Stimulated activated CD8-positive, alpha-beta memory T cell treated with anti-CD3 and anti-CD28 coated beads, Interleukin-12 subunit alpha, Interleukin-12 subunit beta, amount 100 ng/mL, for 4 hours (primary cell): ENCODE results near the gene DIPK1B.

Experiments used
- DNase-seq: peaks from one replicate; pipeline ENCODE4 v3.0.0-alpha.2; 2020; ENCODE audit warnings: low read depth

DIPK1B gene

DNA sequence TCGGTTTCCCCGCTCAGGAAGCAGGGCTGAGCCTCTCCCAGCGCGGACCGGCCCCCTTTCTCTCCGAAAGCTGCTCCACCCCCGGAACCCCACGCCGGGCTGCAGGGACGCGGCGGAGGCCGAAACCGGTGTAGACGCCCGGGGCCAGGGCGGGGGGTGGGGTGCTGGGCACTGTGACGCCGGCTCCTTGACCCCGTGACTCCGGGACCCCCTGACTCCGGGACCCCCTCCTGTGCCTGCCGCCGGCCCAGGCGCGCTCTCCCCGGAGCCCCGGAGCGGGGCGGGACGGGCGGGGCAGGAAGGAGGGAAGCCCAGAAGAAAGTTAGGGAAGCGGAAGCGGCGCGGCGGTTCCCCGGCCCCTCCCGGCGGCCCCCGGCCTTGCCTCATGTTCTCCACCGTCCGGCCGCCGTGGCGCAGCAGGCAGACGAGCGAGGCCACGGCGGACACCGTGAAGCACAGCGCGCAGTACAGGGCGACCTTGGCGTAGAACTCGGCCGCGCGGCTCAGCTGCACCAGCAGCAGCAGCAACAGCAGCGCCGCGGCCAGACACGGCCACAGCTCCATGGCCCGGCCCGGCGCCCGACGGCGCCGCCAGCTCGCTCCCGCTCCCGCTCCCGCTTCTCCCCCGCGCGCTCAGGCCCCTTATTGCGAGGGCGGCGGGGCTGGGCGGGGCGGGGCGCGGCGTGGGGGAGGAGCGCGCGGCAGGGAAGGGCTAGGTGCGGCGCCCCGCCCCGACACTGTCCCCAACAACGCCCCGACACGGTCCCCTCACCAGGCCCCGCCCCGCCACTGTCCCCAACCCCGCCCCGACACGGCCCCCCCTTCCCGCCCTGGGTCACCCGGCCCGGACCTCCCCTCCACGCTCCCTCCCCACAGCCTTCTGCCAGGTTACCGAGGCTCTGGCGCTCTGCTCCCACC lies 25.3 kb upstream of the DIPK1B start, which contains the start of gene AGPAT2:
TSS of gene AGPAT2 (minus strand) at position 664 of the 918 bp plus-strand sequence. CDS start at position 564, 100 bp downstream.
- DNase-seq, result peak; percentile 45

DNA sequence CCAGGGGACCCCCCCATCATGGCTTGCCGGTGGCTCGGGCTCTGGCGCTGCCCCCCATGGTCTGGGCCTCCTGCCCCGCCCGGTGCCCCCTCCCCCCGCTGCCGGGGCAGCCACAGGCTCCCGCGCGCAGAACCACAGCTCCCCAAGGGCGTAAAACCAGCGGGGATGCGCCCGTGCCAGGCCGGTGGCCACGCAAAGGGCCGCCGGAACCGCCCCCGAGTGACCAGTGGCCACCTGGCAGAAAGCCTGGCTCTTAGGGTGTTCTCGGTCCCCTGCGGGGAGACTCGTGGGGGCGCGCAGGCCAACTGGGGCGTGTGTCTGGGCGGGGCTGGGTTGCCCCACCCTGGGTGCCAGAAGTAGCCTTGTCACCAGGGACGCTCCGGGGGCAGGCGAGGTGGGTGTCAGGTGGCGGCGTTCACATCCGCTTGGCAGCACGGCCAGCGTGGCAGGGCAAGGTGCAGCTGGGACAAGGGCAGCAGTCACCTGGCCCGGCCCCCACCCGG lies 24.6 kb upstream of the DIPK1B start:
- DNase-seq, result no peak

DNA sequence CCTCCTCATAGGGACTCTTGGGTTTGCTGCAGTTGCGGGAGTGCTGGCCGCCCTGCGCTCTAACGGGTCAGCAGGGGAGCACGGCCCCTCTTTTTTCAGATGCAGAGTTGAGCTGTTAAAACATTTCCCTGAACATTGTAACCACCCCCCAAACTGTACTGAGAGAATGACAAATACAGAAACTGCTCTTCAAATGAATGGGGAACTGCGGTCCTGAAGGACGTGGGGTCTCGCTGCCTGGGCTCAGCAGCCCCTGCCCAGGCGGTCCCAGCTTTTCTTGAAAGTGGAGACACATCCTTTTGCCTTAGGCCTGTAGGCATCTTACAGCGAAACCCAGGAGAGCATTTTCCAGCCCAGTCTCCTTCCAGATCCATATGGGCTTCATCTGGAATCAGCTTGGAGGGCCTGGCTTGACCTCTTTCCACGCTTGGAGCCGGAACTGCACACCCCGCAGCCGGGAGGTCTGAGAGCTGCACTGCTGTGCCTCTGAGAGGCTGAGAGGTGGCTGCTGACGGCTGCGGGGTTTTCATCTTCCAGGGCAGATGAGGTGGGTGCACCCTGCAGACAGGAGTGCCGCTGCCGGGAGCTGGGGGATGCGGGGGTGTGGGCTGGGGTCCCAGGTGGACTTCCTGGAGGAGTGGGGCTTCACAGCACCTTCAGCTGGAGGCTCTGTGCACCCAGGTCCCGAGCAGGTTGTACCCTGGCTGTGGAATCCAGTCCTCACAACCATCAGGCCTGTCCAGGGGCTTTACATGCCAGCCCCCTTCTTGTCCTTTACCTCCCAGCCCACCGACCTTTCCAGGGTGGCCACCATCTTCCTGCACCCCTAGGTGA lies 23.9 kb upstream of the DIPK1B start:
- no peak for DNase-seq

DNA sequence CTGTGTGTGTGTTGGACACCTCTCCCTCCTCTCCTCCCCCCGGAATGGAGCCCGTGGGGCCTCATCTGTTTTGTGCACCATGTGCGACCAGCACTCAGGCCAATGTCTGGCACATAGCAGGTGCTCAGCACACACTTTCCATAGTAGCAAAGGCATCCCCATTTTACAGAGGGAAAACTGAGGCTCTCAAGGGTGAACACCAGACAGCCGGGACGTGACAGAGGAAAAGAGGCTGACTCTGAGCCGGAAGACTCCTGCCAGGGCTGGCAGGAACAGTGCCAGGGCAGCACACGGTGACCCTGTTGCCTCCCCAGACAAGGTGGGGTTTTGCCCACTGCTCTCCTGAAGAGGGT lies 23.3 kb upstream of the DIPK1B start:
- DNase-seq, result no peak

DNA sequence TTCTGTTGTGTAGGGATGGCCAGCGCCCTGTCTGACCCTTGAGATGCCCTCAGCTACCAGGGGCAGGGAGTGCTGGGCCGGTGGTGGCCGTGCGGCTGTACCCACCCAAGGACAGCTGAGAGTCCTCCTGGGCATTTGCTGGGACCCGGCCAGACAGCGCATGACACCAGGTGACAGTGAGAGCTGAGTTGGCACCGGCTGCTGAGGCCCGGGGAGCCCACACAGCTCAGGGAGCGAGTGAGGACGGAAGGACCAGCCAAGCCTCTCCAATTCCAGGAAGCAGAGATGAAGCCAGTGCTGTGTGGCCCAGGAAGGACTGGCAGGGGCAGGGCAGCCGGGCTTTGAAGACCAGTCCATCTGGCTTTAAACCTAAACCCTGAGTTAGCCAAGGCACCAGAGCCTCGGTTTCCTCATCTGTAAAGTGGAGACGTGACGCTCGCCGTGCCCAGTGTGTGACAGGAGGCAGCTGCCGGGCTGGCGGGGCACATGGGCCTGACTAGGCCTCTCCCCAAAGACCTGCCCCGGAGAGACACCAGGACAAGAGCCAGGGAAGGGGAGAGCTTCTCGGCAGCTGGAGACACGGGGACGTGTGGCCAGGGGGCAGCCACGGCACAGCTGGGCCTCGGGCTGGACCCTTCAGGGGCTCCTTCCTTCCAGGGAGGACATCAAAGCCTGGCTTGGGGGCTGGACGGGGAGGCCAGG lies 22.1 kb upstream of the DIPK1B start:
- DNase-seq, result no peak

DNA sequence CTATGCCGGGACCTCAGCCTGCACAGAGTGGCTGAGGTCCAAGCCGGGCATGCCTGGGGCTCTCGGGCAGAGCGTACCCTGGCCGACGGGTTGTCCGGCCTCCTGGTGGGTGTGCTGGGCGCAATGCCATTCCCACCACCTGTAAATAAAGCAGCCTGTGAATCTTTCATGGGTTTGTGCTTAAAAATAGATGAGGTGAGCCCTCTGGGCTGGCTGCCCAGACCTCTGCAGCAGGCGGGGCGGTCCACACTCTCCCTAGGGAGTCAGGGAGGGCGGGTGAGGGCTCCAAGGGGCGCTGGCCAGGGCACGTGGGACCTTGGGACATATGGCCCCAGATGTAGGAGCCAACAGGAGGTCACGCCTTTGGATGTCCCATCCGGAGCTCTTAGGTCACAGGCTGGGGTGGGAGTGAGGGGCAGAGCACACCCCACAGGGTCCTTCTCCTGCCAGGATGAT lies 21.5 kb upstream of the DIPK1B start:
- no peak for DNase-seq

DNA sequence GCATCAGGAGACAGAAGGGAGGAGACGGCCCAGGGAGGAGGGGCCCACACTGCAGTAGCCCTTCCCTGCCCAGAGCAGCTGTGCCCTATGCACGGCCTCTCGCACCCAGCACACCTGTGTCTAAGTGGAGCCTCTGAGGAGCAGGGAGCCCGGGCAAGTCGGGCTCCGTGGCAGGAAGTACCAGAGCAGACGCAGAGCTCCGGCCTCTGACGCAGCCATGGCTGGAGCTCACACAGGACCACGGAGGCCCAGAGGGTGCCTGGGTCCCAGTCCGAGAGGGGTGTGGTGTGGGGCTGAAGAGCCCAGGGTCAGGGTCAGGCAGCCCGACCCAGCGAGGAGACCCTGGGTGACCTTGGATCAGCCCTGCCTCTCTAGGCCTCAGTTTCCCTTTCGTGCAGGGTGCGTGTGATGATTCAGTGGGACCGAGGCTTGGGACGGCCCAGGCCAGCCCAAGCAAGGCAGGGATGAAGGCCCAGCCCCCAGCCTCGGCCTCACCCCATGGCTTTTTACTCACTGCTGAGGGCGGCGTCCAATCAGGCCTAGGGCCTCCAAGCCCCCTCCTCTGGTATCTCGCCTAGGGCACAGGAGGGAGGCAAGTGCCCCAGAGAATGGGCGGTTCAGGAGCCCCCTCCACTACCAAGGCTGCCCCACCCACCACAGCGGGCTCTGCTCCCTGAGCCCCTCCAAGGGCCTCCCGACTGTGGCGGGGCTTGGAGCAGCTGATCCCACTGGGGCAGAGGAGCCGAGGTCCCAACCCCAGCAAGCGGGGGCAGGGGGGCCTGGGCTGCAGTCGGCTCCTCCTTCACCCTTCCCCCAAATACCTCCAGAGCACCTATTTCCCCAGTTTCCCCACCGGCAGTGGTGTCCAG lies 20.8 kb upstream of the DIPK1B start:
- no peak for DNase-seq

DNA sequence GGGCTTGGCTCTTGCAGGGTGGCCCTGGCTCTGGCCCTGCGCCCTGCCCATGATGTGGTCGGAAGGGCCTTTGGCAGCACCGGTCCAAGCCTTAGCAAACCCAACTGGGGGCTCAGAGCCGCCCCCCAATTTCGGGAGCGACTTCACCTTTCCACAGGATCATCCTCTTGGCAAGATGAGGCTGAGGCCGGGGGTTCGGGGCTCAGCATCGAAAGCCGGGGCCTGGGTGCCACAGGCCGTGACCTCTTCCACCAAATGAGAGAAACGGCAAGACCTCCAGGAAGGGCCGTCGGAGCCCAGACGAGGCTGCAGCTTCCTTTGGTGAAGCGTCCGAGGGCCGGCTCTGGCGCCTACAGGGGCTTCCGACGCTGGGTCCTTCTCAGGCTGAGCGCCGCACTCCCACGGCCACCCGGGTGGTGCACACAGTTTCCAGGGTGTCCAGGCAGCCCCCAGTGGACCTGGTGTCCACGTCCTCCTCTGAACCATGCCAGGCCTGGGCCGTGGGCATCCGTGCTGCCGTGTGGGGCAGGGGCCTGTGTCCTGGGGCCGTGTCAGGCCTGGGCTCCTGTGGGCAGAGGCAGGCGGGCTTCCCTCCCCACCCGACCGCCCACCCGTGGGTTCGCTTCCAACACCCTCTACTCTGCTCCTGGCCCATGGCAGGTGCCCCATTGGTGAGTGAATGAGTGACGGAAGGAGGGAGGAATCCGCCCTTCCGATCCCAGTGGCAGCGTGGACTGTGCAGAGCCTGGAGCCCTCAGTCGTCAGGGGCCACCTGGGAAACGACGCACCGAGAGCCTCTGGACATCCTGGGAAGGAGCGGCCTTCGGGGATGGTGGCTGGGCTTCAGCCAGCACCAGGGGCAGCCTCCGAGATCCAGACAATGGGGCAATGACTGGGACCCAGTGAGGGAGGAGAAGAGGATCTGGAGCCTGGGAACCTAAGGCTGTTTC lies 19.9 kb upstream of the DIPK1B start:
- DNase-seq, result no peak

DNA sequence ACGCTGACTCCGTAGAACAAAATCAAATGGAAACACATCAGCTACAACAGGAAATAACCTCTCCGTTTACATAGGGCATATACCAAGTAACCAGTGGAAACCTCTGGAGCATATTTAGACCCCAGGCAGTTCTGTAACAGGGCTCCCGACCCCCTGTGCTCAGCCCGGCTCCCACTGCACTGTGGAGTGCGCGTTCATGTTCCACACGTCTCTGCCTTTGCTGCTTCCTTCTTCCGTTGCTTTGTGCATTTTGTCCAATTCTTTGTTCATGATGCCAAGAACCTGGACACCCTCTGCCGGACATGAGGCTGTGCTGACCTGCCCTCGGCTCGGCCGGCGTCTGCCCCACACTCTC lies 19.3 kb upstream of the DIPK1B start:
- DNase-seq, result no peak

DNA sequence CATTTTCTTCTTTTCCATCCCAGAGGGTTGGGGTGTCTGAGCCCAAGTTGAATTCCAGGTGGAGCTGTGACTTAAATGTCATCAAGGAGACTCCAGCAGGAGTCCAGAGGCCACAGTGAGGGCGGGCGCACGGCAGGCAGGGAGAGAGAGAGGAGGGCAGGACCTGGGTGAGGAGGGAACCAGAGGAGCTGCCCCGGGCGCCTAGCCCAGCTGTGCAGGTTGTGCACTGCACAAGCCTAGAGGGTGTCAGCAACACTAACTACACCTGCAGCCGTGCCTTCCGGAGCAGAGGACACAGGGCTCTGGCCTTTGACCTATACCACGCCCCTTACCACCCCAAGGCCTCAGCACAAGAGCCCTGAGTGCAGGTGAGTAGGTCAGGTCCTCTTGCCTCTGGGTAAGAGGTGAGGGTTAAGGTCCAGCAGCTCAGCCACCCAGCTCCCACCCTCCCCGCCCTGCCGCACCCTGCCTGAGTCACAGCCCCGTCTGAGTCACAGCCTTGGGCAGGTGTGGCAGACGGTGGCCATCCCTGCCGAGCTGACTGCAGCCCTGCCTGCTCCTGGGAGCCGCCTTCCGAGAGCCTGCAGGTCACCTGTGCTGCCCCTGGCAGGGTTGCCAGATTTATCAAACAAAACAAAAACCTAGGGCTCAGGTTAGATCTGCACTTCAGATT lies 18.7 kb upstream of the DIPK1B start:
- no peak for DNase-seq

DNA sequence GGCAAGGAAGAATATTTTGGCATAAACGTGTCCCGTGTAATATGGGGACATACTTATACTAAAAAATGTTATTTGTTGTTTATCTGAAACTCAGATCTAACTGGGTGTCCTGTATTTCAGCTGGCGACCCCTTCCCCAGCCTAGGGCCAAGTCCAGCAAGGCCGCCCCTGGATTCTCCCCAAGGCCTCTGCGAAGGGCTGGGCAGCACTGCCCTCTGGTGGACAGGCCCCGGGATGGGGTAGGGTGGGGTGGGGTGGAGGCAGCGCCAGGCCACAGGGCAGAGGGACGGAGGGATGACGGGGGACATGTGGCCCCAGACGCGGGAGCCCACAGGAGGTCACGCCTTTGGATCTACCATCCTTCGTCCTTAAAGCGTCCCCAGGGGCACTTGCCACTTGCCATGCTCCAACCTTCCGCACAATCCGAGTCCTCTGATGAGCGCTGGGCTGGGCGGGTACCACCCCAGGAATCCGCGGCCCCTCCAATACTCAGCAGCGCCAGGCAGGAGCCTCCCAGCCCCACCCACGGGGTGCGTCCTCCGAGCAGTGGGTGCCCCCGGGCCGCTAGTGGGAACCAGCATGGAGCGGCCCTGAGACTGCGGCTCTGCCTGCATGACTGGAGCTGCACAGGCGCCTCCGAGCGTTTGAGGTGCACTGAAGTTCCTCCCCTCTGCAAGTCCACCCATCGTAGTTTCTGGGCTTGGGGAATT lies 18.1 kb upstream of the DIPK1B start:
- no peak for DNase-seq

DNA sequence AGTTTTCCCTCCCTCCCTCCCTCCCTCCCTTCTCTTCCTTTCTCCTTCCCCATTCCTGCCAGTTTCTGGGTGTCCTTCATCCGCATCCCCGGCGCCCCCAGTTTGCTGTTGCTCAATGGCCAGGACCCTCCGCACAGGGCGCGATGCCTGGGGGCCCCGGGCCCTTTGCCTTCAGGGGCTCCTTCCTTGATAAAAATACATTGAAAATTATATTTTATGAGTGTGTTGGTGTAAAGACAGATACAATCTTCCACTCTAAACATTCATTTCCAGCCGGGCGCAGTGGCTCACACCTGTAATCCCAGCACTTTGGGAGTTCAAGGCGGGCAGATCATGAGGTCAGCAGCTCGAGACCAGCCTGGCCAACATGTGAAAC lies 17.5 kb upstream of the DIPK1B start:
- DNase-seq, result no peak

DNA sequence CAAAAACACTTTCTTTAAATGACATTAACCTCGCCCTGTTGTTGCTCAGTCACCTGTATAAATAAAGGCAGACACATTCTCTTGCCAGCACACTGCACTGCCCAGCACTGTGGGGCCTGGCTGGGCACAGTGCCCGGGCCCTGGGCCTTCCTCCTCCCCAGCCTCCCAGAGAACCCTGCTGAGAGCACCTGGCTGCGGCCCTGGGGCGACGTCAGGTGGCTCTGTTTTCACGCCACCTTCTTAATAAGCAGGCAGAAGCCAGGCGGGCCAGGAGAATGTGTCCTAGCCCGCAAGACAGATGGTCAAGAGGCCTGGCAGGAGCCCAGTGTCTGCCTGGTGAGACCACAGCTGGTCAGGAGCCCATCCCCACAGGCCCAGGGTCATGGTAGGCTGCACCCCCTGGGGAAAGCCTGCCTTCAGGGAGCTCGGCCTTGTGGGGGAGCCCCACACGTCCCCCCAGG lies 16.9 kb upstream of the DIPK1B start:
- DNase-seq, result no peak

DNA sequence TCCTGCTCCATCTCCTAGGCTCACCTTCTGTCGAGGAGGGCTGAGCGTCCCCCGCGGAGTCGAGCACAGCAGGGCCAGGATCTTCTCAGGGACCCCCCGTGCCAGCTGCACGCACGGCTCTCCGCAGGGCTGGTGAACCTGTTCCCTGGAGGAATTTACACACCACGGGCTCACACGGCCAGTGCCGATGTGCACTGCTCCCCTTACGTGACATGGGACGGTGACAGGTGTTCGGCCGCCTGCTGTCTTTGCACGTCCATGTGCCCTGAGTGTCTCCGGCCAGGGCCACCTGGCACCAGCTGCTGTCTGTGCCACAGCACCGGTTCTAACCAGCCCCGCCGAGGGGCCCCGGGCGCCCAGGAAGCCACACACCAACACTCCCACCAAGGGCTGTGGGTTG lies 16.4 kb upstream of the DIPK1B start:
- no peak for DNase-seq

DNA sequence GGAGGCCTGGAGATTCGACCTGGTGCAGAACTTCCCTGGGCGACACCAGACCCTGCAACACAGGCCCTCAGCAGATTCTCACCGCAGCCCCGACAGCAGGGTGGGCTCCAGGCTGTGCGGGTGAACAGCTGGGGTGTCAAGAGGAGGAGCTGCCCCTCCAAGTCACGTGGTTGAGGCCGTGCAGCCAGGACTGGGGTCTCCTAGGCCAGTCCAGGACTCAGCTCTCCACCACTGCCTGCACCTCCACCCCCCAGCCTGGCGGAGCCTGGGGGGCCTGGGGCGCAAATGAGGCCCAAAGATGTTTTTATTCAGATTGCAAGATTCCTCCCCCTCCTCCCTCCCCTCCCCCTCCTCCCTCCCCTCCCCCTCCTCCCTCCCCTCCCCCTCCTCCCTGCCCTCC lies 15.9 kb upstream of the DIPK1B start:
- DNase-seq, result no peak

DNA sequence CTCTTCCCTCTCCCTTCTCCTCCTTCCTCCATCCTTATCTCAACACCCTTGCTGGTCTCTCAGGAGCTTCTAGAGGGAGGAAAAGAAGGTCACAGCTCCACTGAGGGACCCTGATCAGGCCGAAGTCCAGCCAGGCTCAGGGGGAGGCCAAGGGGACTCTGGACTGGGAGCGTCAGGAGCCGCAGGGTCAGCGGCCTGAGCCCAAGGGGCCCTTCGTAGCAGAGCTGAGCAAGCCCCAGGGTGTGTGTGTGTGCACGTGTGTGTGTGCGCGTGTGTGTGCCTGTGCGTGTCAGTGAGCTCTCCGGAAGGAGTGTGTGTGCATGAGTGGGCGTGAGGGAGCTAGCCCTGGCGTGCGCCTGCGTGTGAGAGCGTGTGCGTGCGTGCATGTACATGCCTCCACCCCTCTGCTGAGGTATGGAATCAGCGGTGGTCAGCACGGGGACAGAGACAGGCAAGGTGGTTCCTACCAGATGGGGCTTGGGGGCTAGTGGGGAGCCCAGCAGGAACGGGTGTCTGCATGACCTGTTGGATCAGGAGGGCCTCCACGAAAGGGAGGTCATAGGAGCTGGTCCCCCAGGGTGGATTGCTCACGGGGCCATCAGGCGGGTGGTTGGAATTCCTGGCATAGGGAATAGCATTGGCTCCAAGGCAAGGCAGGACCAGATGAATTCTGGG lies 15.1 kb upstream of the DIPK1B start:
- no peak for DNase-seq

DNA sequence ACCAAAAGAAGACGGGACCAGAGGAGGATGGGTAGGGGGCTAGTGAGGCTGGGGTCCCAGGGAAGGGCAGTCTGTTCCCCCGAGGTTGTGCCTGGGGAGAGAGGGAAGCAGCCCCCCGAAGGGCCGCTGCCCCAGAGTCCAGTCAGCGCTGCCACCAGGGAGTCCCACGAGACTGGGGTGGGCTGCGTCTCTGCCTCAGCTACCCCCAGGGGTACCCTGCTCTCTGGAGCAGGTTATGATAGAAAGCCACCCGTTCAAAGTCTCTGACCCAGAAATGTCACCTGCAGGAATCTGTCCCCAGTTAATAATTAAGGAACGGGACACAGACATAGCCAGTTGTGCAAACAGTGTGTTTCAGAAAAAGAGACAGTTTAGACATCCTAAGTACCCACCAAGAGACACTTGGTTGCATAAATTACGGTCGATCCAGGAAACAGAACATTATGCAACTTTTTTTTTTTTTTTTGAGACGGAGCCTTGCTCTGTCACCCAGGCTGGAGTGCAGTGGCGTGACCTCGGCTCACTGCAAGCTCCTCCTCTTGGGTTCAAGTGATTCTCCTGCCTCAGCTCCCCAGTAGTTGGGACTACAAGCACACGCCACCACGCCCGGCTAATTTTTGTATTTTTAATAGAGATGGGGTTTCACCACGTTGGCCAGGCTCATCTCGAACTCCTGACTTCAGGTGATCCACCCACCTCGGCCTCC lies 14.4 kb upstream of the DIPK1B start:
- no peak for DNase-seq
